HG02885 (cell line): ENCODE data around the gene C2CD2L.
"Not testable (repeated sequence)": the region's sequence is repeated elsewhere in the genome, so short reads cannot be mapped to it uniquely, and the experiment has no call there.

ENCODE experiments used
- ATAC-seq: cut with Tn5 transposase; IDR thresholded peaks from one replicate; pipeline ENCODE4 v1.9.1; 2021; ENCODE audit warnings: mild to moderate bottlenecking; ENCODE audit not compliant: unreplicated experiment, poor library complexity

Gene C2CD2L

GRCh38 chr11:119092880-119093842, 14.0 kb upstream of the C2CD2L start:
- no peak for ATAC-seq

DNA sequence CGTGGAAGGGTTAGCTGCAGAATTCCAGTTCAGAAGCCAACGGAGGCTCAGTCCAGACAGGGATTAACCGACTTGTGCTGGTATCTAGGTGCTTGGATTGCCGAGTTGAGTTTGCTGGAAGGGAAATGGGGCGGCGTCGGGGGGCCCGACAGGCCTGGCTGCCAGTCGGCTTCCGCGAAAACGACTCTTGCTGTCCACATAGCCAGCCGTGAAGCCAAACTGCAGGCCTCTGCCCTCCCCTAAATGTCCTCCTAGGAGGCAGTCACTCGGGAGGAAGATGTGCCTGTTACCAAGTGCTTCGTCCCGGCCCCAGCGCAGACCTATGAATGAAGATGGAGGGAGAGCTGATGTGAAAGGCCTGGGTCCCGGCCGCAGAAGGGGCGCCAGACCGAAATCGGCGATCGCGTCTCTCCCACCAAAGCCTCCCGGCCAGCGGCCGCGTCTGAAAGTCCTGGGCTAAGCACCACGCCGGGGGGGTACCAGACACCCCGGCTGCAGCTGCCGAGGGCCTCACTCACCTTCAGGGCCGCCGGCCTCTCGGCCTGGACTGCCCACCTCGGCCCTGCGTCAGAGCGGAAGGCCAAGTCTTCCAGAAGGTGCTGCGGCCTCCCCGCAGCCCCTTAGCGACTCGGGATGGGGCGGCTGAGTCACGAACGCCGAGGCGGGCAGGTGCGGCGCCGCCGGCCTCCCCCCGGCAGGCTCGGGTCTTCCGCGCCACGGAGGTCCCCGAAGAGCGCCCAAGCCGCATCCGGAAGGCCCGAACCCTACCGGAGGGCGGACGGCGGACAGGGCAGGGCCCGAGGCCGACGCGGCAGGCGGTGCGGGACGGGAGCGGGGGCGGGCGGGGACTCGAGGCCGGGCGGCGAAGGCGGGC, 13.0 kb upstream of the C2CD2L start:
- ATAC-seq, result peak; percentile 3

GRCh38 chr11:119094816-119095065, 12.4 kb upstream of the C2CD2L start:
- ATAC-seq, result peak; percentile 38

DNA sequence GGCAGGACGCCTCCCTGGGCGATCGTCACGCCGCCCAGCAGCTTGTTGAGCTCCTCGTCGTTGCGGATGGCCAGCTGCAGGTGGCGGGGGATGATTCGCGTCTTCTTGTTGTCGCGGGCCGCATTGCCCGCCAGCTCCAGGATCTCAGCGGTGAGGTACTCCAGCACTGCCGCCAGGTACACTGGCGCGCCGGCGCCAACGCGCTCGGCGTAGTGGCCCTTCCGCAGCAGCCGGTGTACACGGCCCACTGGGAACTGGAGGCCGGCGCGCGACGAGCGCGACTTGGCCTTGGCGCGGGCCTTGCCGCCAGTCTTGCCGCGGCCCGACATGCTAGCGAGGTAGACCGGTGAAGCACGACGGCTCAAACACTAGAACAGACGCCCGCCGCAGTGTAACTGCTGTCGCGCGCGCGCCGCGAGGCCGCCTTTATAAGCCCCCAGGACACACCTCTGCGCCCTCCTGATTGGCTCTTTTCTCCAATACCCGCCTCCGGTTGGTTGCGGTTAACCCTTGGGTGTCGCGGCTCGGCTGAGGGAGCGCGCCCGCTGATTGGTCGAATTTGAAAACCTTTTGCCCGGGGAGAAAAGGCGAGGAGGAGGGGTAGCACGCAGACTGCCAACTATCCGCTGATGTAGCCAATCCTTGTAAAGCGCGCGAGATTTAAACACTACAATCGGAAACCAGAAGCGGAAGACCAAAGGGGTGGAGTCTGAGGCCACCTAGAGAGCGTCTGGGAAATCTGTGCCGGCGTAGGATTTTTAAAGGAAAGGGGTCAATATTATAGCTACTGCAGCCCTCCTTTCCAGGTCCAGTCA, 11.9 kb upstream of the C2CD2L start:
- ATAC-seq, result peak; percentile 87

GRCh38 chr11:119099711-119100110, 7.4 kb upstream of the C2CD2L start:
- no peak for ATAC-seq

DNA sequence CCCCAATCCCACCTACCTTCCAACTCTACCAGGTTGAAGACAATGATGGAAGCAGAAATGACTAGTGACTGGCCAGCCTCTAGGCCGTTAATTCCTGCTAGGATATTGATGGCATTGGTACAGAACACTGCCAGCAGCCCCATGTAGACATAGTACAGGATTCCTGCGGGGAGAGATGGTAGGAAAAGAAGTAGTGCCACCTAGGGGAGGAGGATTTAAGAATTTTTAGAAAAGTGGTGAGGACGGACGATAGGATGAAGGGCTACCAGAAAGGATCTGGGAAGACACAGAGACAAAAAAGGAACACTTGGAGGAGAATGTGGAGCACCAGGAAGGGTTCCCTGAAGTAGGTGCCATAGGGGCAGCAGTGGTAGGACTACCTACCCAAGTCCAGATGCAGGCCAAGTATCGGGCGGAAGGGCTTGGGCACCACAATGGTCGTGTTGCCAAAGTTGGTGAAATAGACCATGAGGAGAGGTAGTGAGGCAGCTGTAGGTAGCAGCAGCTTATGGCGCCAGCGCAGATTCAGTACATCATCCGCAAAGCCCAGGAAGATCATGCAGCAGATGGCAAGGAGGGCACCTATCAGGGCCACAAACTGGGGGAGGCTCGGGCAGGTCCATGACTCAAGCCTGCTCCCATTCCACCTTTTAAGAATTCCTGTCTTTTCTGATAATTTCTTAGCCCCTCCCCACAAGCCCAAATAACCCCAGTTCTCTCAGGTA, 6.7 kb upstream of the C2CD2L start:
- no peak for ATAC-seq

DNA sequence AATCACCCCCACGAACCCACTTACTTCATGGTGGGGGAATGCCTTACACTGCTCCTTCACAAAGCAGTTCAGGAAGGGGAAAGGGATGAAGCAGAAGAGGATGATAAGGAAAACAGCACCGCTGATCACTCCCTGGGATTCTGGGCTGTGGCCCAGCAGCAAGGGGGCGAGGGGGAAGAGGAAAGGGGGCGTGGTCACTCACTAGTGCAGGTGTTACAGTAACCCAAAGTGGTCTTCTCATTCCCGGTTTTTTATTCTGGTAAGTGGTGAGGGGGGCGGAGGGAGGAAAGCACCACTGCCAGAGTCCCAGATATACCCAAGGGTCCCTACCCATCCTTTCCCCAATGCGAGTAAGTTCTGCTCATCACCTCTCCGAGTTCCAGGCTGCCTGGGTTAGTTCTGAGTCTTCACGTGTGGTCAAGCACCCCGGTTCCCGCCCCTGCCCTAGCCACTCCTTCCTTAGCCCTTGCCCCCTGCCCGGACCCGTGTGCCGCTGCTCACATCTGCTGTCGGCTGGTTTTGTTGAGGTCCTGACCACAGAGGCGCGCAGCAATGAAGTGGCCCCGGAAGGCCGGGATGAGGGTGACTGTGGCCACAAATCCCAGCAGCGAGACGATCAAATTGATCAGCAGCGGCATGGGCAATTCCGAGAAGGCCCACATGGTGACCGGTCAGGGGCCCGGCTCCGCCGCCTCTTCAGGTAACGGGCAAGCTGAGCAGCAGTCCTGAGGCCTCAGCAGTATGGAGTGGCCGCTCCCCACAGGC, 6.0 kb upstream of the C2CD2L start:
- peak; percentile 7 for ATAC-seq

DNA sequence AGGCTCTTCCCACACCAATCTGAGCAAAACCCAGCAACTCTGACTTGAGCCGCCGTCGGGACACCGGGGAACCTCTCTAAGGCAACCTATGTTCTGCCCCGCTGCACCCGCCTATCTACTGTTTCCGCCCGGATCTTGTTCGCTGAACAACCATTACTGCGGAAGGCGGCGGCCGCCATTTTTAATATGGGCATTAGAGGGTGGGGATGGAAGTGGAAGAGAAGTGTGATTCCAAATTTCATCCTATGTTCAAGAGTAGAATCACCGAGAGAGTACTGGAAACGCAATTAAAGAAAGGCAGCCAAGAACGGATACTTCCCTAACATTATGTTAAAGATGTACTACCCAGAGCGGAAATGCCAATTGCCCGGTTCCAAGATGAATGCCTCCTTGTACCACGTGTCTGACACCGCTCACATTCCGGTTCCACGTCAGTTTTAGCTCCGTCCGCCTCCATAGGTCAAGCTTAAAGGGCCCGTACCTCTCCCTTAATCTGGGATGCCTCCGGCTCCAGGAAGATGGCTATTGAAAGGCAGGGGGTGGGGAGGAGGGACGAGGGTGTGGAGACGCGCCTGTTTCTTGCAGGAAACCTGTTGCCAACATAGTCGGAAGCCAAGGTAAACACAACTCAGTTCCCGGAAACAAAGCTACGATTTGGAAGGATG, 5.3 kb upstream of the C2CD2L start, which contains the start of gene DPAGT1:
Gene DPAGT1, minus strand, starts transcription at position 95 of the 665 bp plus-strand sequence. CDS start 198 bp downstream, outside the sequence.
- ATAC-seq, result peak; percentile 83

GRCh38 chr11:119103161-119103664, 3.9 kb upstream of the C2CD2L start:
- ATAC-seq, result not testable (repeated sequence)

- ATAC-seq, result no peak
These were observed 3.4 kb upstream of the C2CD2L start for GRCh38 chr11:119103793-119104192.

DNA sequence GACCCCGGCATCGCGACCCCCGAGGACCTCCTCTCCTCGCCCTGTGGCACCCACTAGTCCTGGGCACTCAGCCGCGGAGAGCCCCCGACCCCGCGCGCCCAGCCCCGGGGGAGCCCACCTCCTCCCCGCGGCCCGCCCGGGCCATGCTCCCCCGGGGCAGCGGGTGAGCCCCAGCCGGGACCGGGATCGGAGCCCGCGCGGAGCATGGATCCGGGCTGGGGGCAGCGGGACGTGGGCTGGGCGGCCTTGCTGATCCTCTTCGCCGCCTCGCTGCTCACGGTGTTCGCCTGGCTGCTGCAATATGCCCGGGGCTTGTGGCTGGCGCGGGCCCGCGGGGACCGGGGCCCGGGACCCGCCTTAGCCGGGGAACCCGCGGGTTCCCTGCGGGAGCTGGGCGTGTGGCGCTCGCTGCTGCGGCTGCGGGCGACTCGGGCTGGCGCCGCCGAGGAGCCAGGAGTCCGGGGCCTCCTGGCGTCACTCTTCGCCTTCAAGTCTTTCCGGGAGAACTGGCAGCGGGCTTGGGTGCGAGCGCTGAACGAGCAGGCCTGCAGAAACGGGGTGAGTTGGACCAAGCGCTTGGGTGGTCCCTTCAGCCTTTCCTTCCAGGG, 498 bp downstream of the C2CD2L start:
- peak; percentile 24 for ATAC-seq

DNA sequence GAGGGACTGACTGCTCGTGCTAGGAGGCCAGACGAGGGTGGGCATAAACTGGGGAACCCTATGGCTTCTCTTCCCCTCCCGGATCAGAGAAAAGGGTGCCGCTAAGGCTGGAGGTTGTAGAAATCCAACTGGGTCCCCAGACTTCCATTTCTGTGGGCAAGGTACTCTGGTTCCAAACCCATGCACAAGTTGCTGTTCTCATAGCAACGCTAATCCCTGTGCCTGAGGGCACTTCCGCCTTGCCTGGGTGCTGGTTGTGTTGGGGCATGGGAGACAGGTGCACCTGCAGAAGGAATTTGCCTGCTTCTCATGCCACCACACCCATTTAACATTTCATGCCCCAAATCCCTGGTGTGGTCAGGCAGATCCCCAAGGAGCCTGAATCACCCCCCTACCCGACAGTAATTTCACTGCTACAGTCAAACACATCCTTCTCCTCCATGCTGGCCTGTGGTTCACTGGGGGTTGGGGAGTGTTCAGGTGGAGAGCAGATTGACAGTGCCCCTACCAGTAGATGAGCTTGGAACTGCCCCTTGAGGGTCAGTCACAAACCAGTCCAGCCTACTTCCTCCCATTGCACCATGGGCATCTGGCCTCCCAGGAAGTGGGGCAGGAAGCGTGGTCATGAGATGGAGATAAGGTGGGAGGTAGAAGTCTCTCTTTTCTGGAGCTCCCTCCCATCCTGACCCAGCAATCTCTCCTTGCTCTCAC, 1.2 kb downstream of the C2CD2L start:
- no peak for ATAC-seq

DNA sequence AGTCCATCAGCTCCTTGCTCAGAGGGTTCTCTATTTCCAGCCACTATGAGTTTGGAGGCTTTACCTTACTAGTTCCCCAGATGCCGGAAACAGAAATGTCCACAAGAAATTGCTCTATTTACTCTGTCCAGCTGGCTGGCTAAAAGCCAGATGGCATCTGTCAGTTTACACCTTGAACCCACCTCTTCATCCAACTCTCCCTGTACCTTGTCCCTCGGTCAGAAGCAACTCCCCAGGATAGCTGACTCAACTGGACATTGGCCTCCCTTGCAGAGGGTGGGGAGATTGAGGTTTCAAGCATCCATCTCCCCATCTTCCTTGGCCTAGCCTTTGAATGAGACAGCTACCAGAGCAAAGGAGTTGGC, 1.7 kb downstream of the C2CD2L start:
- ATAC-seq, result no peak

DNA sequence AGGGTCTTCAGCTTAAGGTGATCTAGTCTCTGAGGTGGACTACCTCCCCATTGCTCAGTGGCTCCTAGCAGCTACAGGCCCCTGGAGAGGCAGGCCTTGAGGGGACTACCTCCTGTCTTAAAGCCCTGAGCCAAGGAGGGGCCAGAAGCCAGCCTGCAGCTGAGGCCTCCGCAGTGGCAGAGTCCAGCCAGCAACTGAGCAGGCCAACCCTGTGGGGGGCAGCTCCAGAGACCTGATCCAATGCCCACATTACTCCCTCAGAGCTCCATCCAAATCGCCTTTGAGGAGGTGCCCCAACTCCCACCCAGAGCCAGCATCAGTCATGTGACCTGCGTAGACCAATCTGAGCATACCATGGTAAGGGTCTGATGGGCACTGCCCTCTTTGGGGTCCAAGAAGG, 2.7 kb downstream of the C2CD2L start:
- no peak for ATAC-seq

DNA sequence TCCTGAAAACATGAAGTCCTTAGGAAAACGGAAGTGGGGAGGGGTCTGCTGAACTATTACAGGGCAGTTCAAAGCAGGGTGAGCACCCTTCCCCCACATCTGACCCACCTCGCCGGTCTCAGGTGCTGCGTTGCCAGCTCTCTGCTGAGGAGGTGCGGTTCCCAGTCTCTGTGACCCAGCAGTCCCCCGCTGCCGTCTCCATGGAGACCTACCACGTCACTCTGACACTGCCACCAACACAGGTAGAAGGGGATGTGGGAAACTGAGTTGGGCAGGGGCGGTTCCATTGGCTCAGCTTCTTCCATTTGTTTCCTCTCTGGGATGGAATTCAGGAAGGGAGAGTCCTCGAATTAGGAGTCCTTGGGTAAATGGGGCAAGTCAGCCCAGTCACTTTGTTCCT, 3.3 kb downstream of the C2CD2L start:
- ATAC-seq, result no peak

- no peak for ATAC-seq
These were observed 4.3 kb downstream of the C2CD2L start for GRCh38 chr11:119111361-119111925.
